ENCODE measurements around the gene SMIM8. TPM values are rescaled to one million over a fixed set of nuclear protein-coding genes. Genes with fewer than 3 reads are reported as not detected.

SMIM8 gene
- total RNA-seq, 1 experiment from 2014 or later: 10.8 TPM

- DNase-seq (ENCODE audit: low spot score) (no peak), ATAC-seq (no peak)
- no peak overlapping the region for H3K27ac Mint-ChIP-seq
- no peaks in the 10 kb centered on the region for H3K4me1 Mint-ChIP-seq
- no peak overlapping the region for H3K4me3 Mint-ChIP-seq
- ChIA-PET POLR2A (no interaction called here), CTCF (no interaction called here)
- no peaks in the 10 kb centered on the region for H3K36me3 Mint-ChIP-seq
- no peaks in the 10 kb centered on the region for H3K9me3 Mint-ChIP-seq
- H3K27me3 Mint-ChIP-seq (ENCODE audit: low read depth): no peaks in the 10 kb centered on the region
- TF ChIP-seq ZNF671 (CRISPR knock-in tag; IDR thresholded peaks at IDR 0.05) (no peak), AR (CRISPR knock-in tag; IDR thresholded peaks at IDR 0.05) (no peak), ATF1 (CRISPR knock-in tag; IDR thresholded peaks at IDR 0.05) (no peak), NR1H2 (CRISPR knock-in tag; IDR thresholded peaks at IDR 0.05) (no peak), CTCF (IDR thresholded peaks at IDR 0.05) (no peak), NR2C2 (CRISPR knock-in tag; IDR thresholded peaks at IDR 0.05) (no peak), MLX (CRISPR knock-in tag; IDR thresholded peaks at IDR 0.05) (no peak), TCF7 (CRISPR knock-in tag; IDR thresholded peaks at IDR 0.05; ENCODE audit: low read depth) (no peak), NFATC4 (CRISPR knock-in tag; IDR thresholded peaks at IDR 0.05) (no peak), ZBTB21 (CRISPR knock-in tag; IDR thresholded peaks at IDR 0.05; ENCODE audit: borderline replicate concordance) (no peak), RELA (CRISPR knock-in tag; IDR thresholded peaks at IDR 0.05; ENCODE audit: borderline replicate concordance) (no peak), ZNF263 (CRISPR knock-in tag; IDR thresholded peaks at IDR 0.05; ENCODE audit: low read depth) (no peak), ZNF532 (CRISPR knock-in tag; IDR thresholded peaks at IDR 0.05; ENCODE audit: borderline replicate concordance) (no peak), GRHL2 (CRISPR knock-in tag; IDR thresholded peaks at IDR 0.05; ENCODE audit: insufficient replicate concordance, severe bottlenecking) (no peak), ZNF219 (CRISPR knock-in tag; IDR thresholded peaks at IDR 0.05; ENCODE audit: borderline replicate concordance) (no peak), PRRX2 (CRISPR knock-in tag; IDR thresholded peaks at IDR 0.05) (no peak)
Measured at GRCh38 chr6:87293526-87293925, 28.9 kb upstream of the SMIM8 start.

- peaks cover 5% of the 10 kb centered on the region for H3K27me3 Mint-ChIP-seq (ENCODE audit: low read depth)
- DNase-seq (ENCODE audit: low spot score) (no peak), ATAC-seq (no peak)
- H3K9me3 Mint-ChIP-seq: peaks cover 22% of the 10 kb centered on the region
- H3K27ac Mint-ChIP-seq: no peak overlapping the region
- peaks cover 13% of the 10 kb centered on the region for H3K36me3 Mint-ChIP-seq
- H3K4me3 Mint-ChIP-seq: no peak overlapping the region
- H3K4me1 Mint-ChIP-seq: no peaks in the 10 kb centered on the region
- CTCF ChIA-PET: no interaction called here
- POLR2A ChIA-PET: no interaction called here
- TF ChIP-seq ZBTB21 (CRISPR knock-in tag; IDR thresholded peaks at IDR 0.05; ENCODE audit: borderline replicate concordance) (no peak), OVOL2 (CRISPR knock-in tag; IDR thresholded peaks at IDR 0.05; ENCODE audit: borderline replicate concordance) (no peak), FOXP1 (CRISPR knock-in tag; IDR thresholded peaks at IDR 0.05; ENCODE audit: borderline replicate concordance) (no peak), AFF4 (CRISPR knock-in tag; IDR thresholded peaks at IDR 0.05; ENCODE audit: borderline replicate concordance) (no peak), MYBL2 (CRISPR knock-in tag; IDR thresholded peaks at IDR 0.05) (no peak), ATF2 (CRISPR knock-in tag; IDR thresholded peaks at IDR 0.05; ENCODE audit: borderline replicate concordance, low read depth) (no peak), SOX15 (CRISPR knock-in tag; IDR thresholded peaks at IDR 0.05) (no peak)
Measured at GRCh38 chr6:87297119-87297518, 25.3 kb upstream of the SMIM8 start.
